GM12878 (cell line): ENCODE measurements around the gene RBM19. TPM values are rescaled to one million over a fixed set of nuclear protein-coding genes. Genes with fewer than 3 reads are reported as not detected.

Source experiments
- ATAC-seq: fragments of 200-7000 bp; cut with Tn5 transposase; 3 replicates; pipeline ENCODE4 v1.9.1; 2020; ENCODE audit warnings: mild to moderate bottlenecking, moderate library complexity
- BruUV-seq: library from RNA; stranded (reverse); fragments of 400-500 nt; replicated peaks from 2 replicates; lab custom pipeline; 2021; lab: Mats Ljungman, UMichigan
- CTCF ChIA-PET: fragments of 300-600 bp; sonication (Branson Sonifier 250); formaldehyde crosslinking; extraction: SDS; loops from one replicate; lab custom pipeline; 2021; ENCODE audit warnings: inconsistent platforms; lab: Yijun Ruan, JAX
- POLR2A ChIA-PET: fragments of 350-600 bp; formaldehyde crosslinking; extraction: SDS; loops from one replicate; lab custom pipeline; 2021; ENCODE audit warnings: inconsistent platforms; lab: Charles Lee
- RAD21 ChIA-PET: fragments of 300-600 bp; sonication (Branson Sonifier 250); formaldehyde crosslinking; loops from one replicate; lab custom pipeline; 2023; ENCODE audit warnings: antibody characterized with exemption; ENCODE audit not compliant: unreplicated experiment; lab: Charles Lee
- SMC1A ChIA-PET: fragments of 300-600 bp; sonication (Branson Sonifier 250); formaldehyde crosslinking; loops from one replicate; lab custom pipeline; 2023; ENCODE audit not compliant: unreplicated experiment, uncharacterized antibody; lab: Charles Lee
- DNase-seq: peaks from one replicate; pipeline ENCODE4 v3.0.0-alpha.2; 2011; ENCODE audit warnings: low read depth, low spot score
- FAIRE-seq: peaks from 3 replicates; lab custom pipeline; 2011; peaks lifted over from hg19 to GRCh38; lab: Jason Lieb, UNC
- H2AFZ ChIP-seq: 2 replicates; pipeline ENCODE4 v1.6.0; 2011; ENCODE audit warnings: low read depth, low read length, control low read depth; ENCODE audit not compliant: control insufficient read depth
- H3K27ac ChIP-seq: 2 replicates; pipeline ENCODE4 v1.5.1; 2011; ENCODE audit warnings: control low read depth; ENCODE audit not compliant: control insufficient read depth, insufficient read depth
- H3K27me3 ChIP-seq, 2 experiments: replicated peaks in 1 of 2; 2 replicates each; pipeline versions ENCODE4 v1.6.0 to v1.6.1; 2011; ENCODE audit warnings: low read length in 1 of 2; ENCODE audit not compliant: control insufficient read depth in 2 of 2, insufficient read depth in 2 of 2
- H3K36me3 ChIP-seq, 2 experiments: 2 replicates each; pipeline ENCODE4 v1.5.1; 2011; ENCODE audit warnings: low read length in 1 of 2; ENCODE audit not compliant: control insufficient read depth in 2 of 2, insufficient read depth in 2 of 2
- H3K4me1 ChIP-seq: 2 replicates; pipeline ENCODE4 v1.6.1; 2011; ENCODE audit warnings: mild to moderate bottlenecking, low read length, moderate library complexity, mixed read lengths; ENCODE audit not compliant: control insufficient read depth, insufficient read depth
- H3K4me2 ChIP-seq: 2 replicates; pipeline ENCODE4 v1.6.0; 2011; ENCODE audit warnings: control low read depth; ENCODE audit not compliant: control insufficient read depth, insufficient read depth
- H3K4me3 ChIP-seq: fragments of 200-600 bp; sonication (generic); 2 replicates; pipeline ENCODE4 v1.5.1; 2016
- H3K79me2 ChIP-seq: 2 replicates; pipeline ENCODE4 v1.6.0; 2011; ENCODE audit warnings: low read length; ENCODE audit not compliant: control insufficient read depth, insufficient read depth
- H3K9ac ChIP-seq: 2 replicates; pipeline ENCODE4 v1.8.0; 2011; ENCODE audit warnings: low read length, control low read depth, mixed read lengths; ENCODE audit not compliant: control insufficient read depth, insufficient read depth
- H3K9me3 ChIP-seq: replicated peaks from 3 replicates; pipeline ENCODE4 v1.5.1; 2011; ENCODE audit warnings: mild to moderate bottlenecking, low read length; ENCODE audit not compliant: control insufficient read depth, insufficient read depth
- H4K20me1 ChIP-seq: 2 replicates; pipeline ENCODE4 v1.6.0; 2011; ENCODE audit not compliant: control insufficient read depth, insufficient read depth
- BCLAF1 ChIP-seq: fragments of 450-650 bp; IDR thresholded peaks from 2 replicates; pipeline ENCODE4 v1.6.1; 2017; ENCODE audit warnings: antibody characterized with exemption, mild to moderate bottlenecking, moderate library complexity
- CBFB ChIP-seq: IDR thresholded peaks from 2 replicates; pipeline ENCODE4 v1.6.1; 2016; ENCODE audit warnings: antibody characterized with exemption, low read depth
- CEBPZ ChIP-seq: fragments of 150-350 bp; IDR thresholded peaks from 2 replicates; pipeline ENCODE4 v1.6.1; 2016; ENCODE audit warnings: low read depth, low read length
- ESRRA ChIP-seq: IDR thresholded peaks from 2 replicates; pipeline ENCODE4 v1.6.1; 2012; ENCODE audit warnings: mild to moderate bottlenecking, low read length, improper control_type of control experiment
- GATAD2B ChIP-seq: fragments of 450-650 bp; conservative IDR thresholded peaks from 2 replicates; pipeline ENCODE4 v1.6.1; 2017; ENCODE audit warnings: low read depth, mild to moderate bottlenecking, moderate library complexity
- JUND ChIP-seq: IDR thresholded peaks from 2 replicates; pipeline ENCODE4 v1.6.1; 2012; ENCODE audit warnings: low read depth, mild to moderate bottlenecking, low read length, improper control_type of control experiment, moderate library complexity
- KLF5 ChIP-seq: fragments of 450-650 bp; IDR thresholded peaks from 2 replicates; pipeline ENCODE4 v1.6.1; 2014; ENCODE audit warnings: mild to moderate bottlenecking; ENCODE audit not compliant: partially characterized antibody
- MLLT1 ChIP-seq: fragments of 450-650 bp; IDR thresholded peaks from 2 replicates; pipeline ENCODE4 v1.6.1; 2016; ENCODE audit warnings: mild to moderate bottlenecking
- PBX3 ChIP-seq: IDR thresholded peaks from 2 replicates; pipeline ENCODE4 v1.6.1; 2011; ENCODE audit warnings: mild to moderate bottlenecking, low read depth, low read length, moderate library complexity; ENCODE audit not compliant: insufficient replicate concordance
- PKNOX1 ChIP-seq: fragments of 450-650 bp; IDR thresholded peaks from 2 replicates; pipeline ENCODE4 v1.6.1; 2016; ENCODE audit warnings: mild to moderate bottlenecking
- TCF12 ChIP-seq: IDR thresholded peaks from 2 replicates; pipeline ENCODE4 v1.6.1; 2011; ENCODE audit warnings: low read depth, mild to moderate bottlenecking, low read length
- ZNF207 ChIP-seq: fragments of 450-650 bp; IDR thresholded peaks from 2 replicates; pipeline ENCODE4 v1.6.1; 2014; ENCODE audit warnings: antibody characterized with exemption, mild to moderate bottlenecking, borderline replicate concordance
- ZNF217 ChIP-seq: fragments of 450-650 bp; IDR thresholded peaks from 2 replicates; pipeline ENCODE4 v1.6.1; 2017; ENCODE audit warnings: antibody characterized with exemption, mild to moderate bottlenecking
- ZNF274 ChIP-seq: IDR thresholded peaks from one replicate; pipeline ENCODE4 v1.8.0; 2011; ENCODE audit not compliant: insufficient read length, insufficient read depth
- WGBS: methylation state at CpG from one replicate; pipeline ENCODE4 v1.1.6; 2016; ENCODE audit warnings: low lambda C conversion rate; ENCODE audit not compliant: insufficient replicate concordance, insufficient coverage; ENCODE audit errors: missing lambda C conversion rate; 5-methylcytosine and 5-hydroxymethylcytosine counted together
- in situ Hi-C: fragments of 300-500 bp; cut with MboI; formaldehyde crosslinking; loops from 9 replicates; pipeline ENCODE4 v1.14.3; 2018; ENCODE audit warnings: mixed read lengths
- intact Hi-C: fragments of 100-400 bp; cut with micrococcal nuclease; formaldehyde crosslinking; loops from one replicate; pipeline ENCODE4 v1.14.2; 2022; ENCODE audit not compliant: unreplicated experiment
- polyA plus RNA-seq, 11 experiments: library from polyadenylated mRNA; depleted of rRNA in 4 of 11; unstranded in 6 of 11; stranded (reverse) in 5 of 11; fragments of >200 nt; fragmentation: Nextera tagmentation in 4 of 11; fragmentation: Illumina TruSeq in 1 of 11; extraction: Ambion mirVana in 4 of 11; extraction: Trizol in 1 of 11; gene quantifications; 1 replicate in 1 of 11; 2 replicates in 10 of 11; pipeline versions ENCODE4 v1.2.1 to v1.2.3, GENCODE V29; 2011 to 2016; ENCODE audit warnings: inconsistent platforms in 2 of 11, missing spikeins in 2 of 11, low read depth in 1 of 11
- total RNA-seq, 4 experiments: library from RNA; depleted of rRNA in 3 of 4; stranded (reverse); fragments of >200 nt in 3 of 4; fragmentation: Illumina TruSeq in 1 of 4; extraction: Trizol in 1 of 4; gene quantifications; 2 replicates each; pipeline versions ENCODE4 v1.2.1 to v1.2.3, GENCODE V29; 2013 to 2021

Gene RBM19
- total and polyA plus RNA-seq, 10 of the 15 experiments (the other 5 are each of a cell fraction or from before 2014, with no cell fraction given): 4.2 to 42.9 (median 28.4) TPM

GRCh38 chr12:113842699-113843098 is 123.4 kb downstream of the RBM19 start:
- RAD21 ChIA-PET: no interaction called here
- intact Hi-C loops: no loop called here

More at GRCh38 chr12:113842699-113843098, 123.4 kb downstream of the RBM19 start:
- TF ChIP-seq ESRRA (no peak), ZNF217 (no peak), MLLT1 (no peak), KLF5 (no peak), JUND (no peak), GATAD2B (no peak), ZNF207 (no peak), PKNOX1 (no peak), ZNF274 (no peak), PBX3 (no peak), CEBPZ (no peak), CBFB (no peak), TCF12 (no peak), BCLAF1 (no peak)
- H2AFZ ChIP-seq: no peak overlapping the region
- BruUV-seq: no TSS peak
- WGBS: 92% methylated on average over 4 of the region's 4 CpGs
- H3K9ac ChIP-seq: no peak overlapping the region
- no peaks in the 10 kb centered on the region for H4K20me1 ChIP-seq
- H3K9me3 ChIP-seq: no peaks in the 10 kb centered on the region
- H3K4me1 ChIP-seq: no peaks in the 10 kb centered on the region
- peaks cover 4 to 14% of the 10 kb centered on the region in 2 experiments; a peak in 3 of 4 replicates for H3K36me3 ChIP-seq
- no peak for FAIRE-seq
- no peak for DNase-seq
- no peaks in the 10 kb centered on the region for H3K27me3 ChIP-seq
- ChIA-PET CTCF (no interaction called here), SMC1A (no interaction called here), POLR2A (no interaction called here)
- no peak overlapping the region for H3K4me3 ChIP-seq
- H3K79me2 ChIP-seq: no peaks in the 10 kb centered on the region
- in situ Hi-C loops: no loop called here
- no peak overlapping the region for H3K4me2 ChIP-seq
- H3K27ac ChIP-seq: no peak overlapping the region
- no peak for ATAC-seq
